WTC11 (cell line): ENCODE results near the gene PMEPA1. TPM values are rescaled to one million over a fixed set of nuclear protein-coding genes. Genes with fewer than 3 reads are reported as not detected.

Experiments
- ATAC-seq: fragments of 200-7000 bp; cut with Tn5 transposase; 2 replicates; pipeline ENCODE4 v1.10.0; 2021; ENCODE audit warnings: mild to moderate bottlenecking, moderate library complexity
- CTCF ChIA-PET: fragments of 300-600 bp; sonication (Branson Sonifier 250); formaldehyde crosslinking; loops from one replicate; lab custom pipeline; 2021; ENCODE audit warnings: antibody characterized with exemption; lab: Charles Lee
- POLR2A ChIA-PET: fragments of 350-600 bp; sonication (Branson Sonifier 250); formaldehyde crosslinking; loops from one replicate; lab custom pipeline; 2021; ENCODE audit warnings: antibody characterized with exemption; lab: Charles Lee
- DNase-seq: peaks from one replicate; pipeline ENCODE4 v3.0.0; 2021; ENCODE audit warnings: low spot score
- H3K27ac Mint-ChIP-seq: 2 replicates; pipeline ENCODE4 v1.8.0; 2021; ENCODE audit warnings: mixed read lengths
- H3K27me3 Mint-ChIP-seq: 2 replicates; pipeline ENCODE4 v1.8.0; 2021; ENCODE audit warnings: low read depth, mild to moderate bottlenecking, moderate library complexity, mixed read lengths
- H3K36me3 Mint-ChIP-seq: 2 replicates; pipeline ENCODE4 v1.8.0; 2021; ENCODE audit warnings: mixed read lengths
- H3K4me1 Mint-ChIP-seq: 2 replicates; pipeline ENCODE4 v1.8.0; 2022; ENCODE audit warnings: mixed read lengths
- H3K4me3 Mint-ChIP-seq: 2 replicates; pipeline ENCODE4 v1.8.0; 2021; ENCODE audit warnings: mild to moderate bottlenecking, moderate library complexity, mixed read lengths
- H3K9me3 Mint-ChIP-seq: 2 replicates; pipeline ENCODE4 v1.8.0; 2021; ENCODE audit warnings: mixed read lengths
- ETV6 ChIP-seq: sonication (generic); formaldehyde crosslinking; IDR thresholded peaks from 2 replicates; pipeline ENCODE4 v1.8.1; 2022; ENCODE audit warnings: mild to moderate bottlenecking, missing genetic modification reagents
- GABPB1 ChIP-seq: sonication (generic); formaldehyde crosslinking; IDR thresholded peaks from 2 replicates; pipeline ENCODE4 v1.8.1; 2023; ENCODE audit warnings: mild to moderate bottlenecking, missing genetic modification reagents
- MYBL2 ChIP-seq: sonication (generic); formaldehyde crosslinking; IDR thresholded peaks from 2 replicates; pipeline ENCODE4 v1.8.1; 2023; ENCODE audit warnings: mild to moderate bottlenecking, moderate library complexity, missing genetic modification reagents
- NFYB ChIP-seq: sonication (generic); formaldehyde crosslinking; conservative IDR thresholded peaks from 2 replicates; pipeline ENCODE4 v1.8.0; 2022; ENCODE audit warnings: low read depth, missing genetic modification reagents
- RORB ChIP-seq: fragments of 250-450 bp; sonication (Bioruptor Pico); IDR thresholded peaks from 2 replicates; pipeline ENCODE4 v1.9.0; 2021; ENCODE audit warnings: mild to moderate bottlenecking
- TCF7 ChIP-seq: sonication (generic); formaldehyde crosslinking; IDR thresholded peaks from 2 replicates; pipeline ENCODE4 v1.8.0; 2022; ENCODE audit warnings: mild to moderate bottlenecking, low read depth, missing genetic modification reagents, moderate library complexity
- TP53 ChIP-seq: sonication (generic); formaldehyde crosslinking; IDR thresholded peaks from 2 replicates; pipeline ENCODE4 v1.8.1; 2023; ENCODE audit warnings: mild to moderate bottlenecking, missing genetic modification reagents
- ZBTB21 ChIP-seq: sonication (generic); formaldehyde crosslinking; IDR thresholded peaks from 2 replicates; pipeline ENCODE4 v1.8.1; 2023; ENCODE audit warnings: mild to moderate bottlenecking, missing genetic modification reagents, borderline replicate concordance
- ZNF263 ChIP-seq: sonication (generic); formaldehyde crosslinking; IDR thresholded peaks from 2 replicates; pipeline ENCODE4 v1.8.1; 2022; ENCODE audit warnings: low read depth, mild to moderate bottlenecking, moderate library complexity, missing genetic modification reagents
- ZNF416 ChIP-seq: fragments of 250-450 bp; sonication (Bioruptor Pico); IDR thresholded peaks from 2 replicates; pipeline ENCODE4 v1.9.0; 2021; ENCODE audit warnings: mild to moderate bottlenecking, inconsistent platforms
- total RNA-seq: library from RNA; stranded (reverse); gene quantifications from 3 replicates; pipeline ENCODE4 v1.2.3, GENCODE V29; 2021
- TF ChIP-seq, protein P1 (sequence below): sonication (generic); formaldehyde crosslinking; IDR thresholded peaks from 2 replicates; pipeline ENCODE4 v1.8.0; 2023; ENCODE audit warnings: missing genetic modification reagents, mild to moderate bottlenecking, borderline replicate concordance
- TF ChIP-seq, protein P2 (sequence below): sonication (generic); formaldehyde crosslinking; IDR thresholded peaks from 2 replicates; pipeline ENCODE4 v1.8.1; 2022; ENCODE audit warnings: missing genetic modification reagents, borderline replicate concordance
- TF ChIP-seq, protein P3 (sequence below): fragments of 250-450 bp; sonication (Bioruptor Pico); IDR thresholded peaks from 2 replicates; pipeline ENCODE4 v1.9.0; 2021; ENCODE audit warnings: moderate library complexity, mild to moderate bottlenecking, inconsistent platforms, borderline replicate concordance
- TF ChIP-seq, protein P4 (sequence below): sonication (generic); formaldehyde crosslinking; IDR thresholded peaks from 2 replicates; pipeline ENCODE4 v1.8.1; 2022; ENCODE audit warnings: mild to moderate bottlenecking, moderate library complexity, missing genetic modification reagents
- TF ChIP-seq, protein P5 (sequence below): sonication (generic); formaldehyde crosslinking; IDR thresholded peaks from 2 replicates; pipeline ENCODE4 v1.8.0; 2023; ENCODE audit warnings: missing genetic modification reagents

PMEPA1 gene
- total RNA-seq, 1 experiment from 2014 or later = 40.6 TPM

DNA sequence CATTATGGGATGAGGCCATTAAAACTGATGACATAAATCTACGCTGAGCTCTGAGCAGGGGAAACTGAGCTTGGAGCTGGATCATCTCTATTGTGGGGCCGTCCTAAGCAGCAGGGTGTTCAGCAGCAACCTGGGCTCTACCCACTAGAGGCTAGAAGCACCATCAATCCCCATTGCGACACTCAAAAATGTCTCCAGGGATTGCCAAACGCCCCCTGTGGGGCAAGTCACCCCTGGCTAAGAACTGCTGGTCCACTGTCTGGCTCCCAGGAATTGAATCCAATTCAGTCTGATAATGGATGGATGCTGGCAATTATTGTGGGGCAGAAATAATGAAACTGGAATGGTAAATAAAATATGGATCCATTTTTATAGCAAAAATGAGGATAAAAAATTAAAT is 38.2 kb downstream of the PMEPA1 start:
- H3K27ac Mint-ChIP-seq = no peak overlapping the region
- no peaks in the 10 kb centered on the region for H3K27me3 Mint-ChIP-seq
- DNase-seq (no peak), ATAC-seq (no peak)
- no peaks in the 10 kb centered on the region; the same call in 1 of the 2 replicates for H3K36me3 Mint-ChIP-seq
- H3K4me3 Mint-ChIP-seq = no peak overlapping the region
- H3K9me3 Mint-ChIP-seq = no peaks in the 10 kb centered on the region
- CTCF ChIA-PET = no interaction called here
- TF ChIP-seq NFYB (CRISPR knock-in tag) (no peak), ZBTB21 (CRISPR knock-in tag) (no peak), GABPB1 (CRISPR knock-in tag) (no peak), ZNF263 (no peak), TP53 (CRISPR knock-in tag) (no peak), TCF7 (CRISPR knock-in tag) (no peak), MYBL2 (CRISPR knock-in tag) (no peak), RORB (CRISPR knock-in tag) (no peak), ETV6 (no peak)
- TF ChIP-seq, protein P1, sequence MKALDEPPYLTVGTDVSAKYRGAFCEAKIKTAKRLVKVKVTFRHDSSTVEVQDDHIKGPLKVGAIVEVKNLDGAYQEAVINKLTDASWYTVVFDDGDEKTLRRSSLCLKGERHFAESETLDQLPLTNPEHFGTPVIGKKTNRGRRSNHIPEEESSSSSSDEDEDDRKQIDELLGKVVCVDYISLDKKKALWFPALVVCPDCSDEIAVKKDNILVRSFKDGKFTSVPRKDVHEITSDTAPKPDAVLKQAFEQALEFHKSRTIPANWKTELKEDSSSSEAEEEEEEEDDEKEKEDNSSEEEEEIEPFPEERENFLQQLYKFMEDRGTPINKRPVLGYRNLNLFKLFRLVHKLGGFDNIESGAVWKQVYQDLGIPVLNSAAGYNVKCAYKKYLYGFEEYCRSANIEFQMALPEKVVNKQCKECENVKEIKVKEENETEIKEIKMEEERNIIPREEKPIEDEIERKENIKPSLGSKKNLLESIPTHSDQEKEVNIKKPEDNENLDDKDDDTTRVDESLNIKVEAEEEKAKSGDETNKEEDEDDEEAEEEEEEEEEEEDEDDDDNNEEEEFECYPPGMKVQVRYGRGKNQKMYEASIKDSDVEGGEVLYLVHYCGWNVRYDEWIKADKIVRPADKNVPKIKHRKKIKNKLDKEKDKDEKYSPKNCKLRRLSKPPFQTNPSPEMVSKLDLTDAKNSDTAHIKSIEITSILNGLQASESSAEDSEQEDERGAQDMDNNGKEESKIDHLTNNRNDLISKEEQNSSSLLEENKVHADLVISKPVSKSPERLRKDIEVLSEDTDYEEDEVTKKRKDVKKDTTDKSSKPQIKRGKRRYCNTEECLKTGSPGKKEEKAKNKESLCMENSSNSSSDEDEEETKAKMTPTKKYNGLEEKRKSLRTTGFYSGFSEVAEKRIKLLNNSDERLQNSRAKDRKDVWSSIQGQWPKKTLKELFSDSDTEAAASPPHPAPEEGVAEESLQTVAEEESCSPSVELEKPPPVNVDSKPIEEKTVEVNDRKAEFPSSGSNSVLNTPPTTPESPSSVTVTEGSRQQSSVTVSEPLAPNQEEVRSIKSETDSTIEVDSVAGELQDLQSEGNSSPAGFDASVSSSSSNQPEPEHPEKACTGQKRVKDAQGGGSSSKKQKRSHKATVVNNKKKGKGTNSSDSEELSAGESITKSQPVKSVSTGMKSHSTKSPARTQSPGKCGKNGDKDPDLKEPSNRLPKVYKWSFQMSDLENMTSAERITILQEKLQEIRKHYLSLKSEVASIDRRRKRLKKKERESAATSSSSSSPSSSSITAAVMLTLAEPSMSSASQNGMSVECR (CRISPR knock-in tag) = no peak
- TF ChIP-seq, protein P2, sequence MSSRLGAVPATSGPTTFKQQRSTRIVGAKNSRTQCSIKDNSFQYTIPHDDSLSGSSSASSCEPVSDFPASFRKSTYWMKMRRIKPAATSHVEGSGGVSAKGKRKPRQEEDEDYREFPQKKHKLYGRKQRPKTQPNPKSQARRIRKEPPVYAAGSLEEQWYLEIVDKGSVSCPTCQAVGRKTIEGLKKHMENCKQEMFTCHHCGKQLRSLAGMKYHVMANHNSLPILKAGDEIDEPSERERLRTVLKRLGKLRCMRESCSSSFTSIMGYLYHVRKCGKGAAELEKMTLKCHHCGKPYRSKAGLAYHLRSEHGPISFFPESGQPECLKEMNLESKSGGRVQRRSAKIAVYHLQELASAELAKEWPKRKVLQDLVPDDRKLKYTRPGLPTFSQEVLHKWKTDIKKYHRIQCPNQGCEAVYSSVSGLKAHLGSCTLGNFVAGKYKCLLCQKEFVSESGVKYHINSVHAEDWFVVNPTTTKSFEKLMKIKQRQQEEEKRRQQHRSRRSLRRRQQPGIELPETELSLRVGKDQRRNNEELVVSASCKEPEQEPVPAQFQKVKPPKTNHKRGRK (CRISPR knock-in tag) = no peak
- TF ChIP-seq, protein P3, sequence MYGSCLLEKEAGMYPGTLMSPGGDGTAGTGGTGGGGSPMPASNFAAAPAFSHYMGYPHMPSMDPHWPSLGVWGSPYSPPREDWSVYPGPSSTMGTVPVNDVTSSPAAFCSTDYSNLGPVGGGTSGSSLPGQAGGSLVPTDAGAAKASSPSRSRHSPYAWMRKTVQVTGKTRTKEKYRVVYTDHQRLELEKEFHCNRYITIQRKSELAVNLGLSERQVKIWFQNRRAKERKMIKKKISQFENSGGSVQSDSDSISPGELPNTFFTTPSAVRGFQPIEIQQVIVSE = no peak
- TF ChIP-seq, protein P4, sequence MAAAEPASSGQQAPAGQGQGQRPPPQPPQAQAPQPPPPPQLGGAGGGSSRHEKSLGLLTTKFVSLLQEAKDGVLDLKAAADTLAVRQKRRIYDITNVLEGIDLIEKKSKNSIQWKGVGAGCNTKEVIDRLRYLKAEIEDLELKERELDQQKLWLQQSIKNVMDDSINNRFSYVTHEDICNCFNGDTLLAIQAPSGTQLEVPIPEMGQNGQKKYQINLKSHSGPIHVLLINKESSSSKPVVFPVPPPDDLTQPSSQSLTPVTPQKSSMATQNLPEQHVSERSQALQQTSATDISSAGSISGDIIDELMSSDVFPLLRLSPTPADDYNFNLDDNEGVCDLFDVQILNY = no peak
- POLR2A ChIA-PET = interaction anchor here (0.6 kb wide), 2 partner anchors 121 to 295 kb away, joined by 3 to 4 read pairs; no protein-coding TSS in a partner anchor
- H3K4me1 Mint-ChIP-seq = peaks cover 73% of the 10 kb centered on the region

DNA sequence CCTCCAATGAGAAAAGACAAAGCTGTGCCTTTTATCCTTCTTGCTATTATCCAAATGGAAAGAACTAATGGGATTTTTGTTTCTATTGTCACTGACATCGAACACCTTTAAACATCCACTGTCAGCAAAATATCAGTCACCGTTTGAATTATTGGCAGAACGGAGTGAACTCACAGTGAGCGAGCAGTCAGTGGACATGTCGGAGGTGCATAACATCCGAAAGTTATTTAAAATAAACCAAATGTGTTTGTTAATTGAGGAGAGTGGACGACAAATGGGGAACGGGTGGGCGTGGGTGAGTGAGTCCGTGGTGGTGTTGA is 38.8 kb downstream of the PMEPA1 start:
- Mint-ChIP-seq H3K36me3 (no peaks in the 10 kb centered on the region; the same call in none of the 2 replicates), H3K27me3 (no peaks in the 10 kb centered on the region), H3K4me3 (no peak overlapping the region), H3K4me1 (peaks cover 73% of the 10 kb centered on the region), H3K27ac (no peak overlapping the region), H3K9me3 (no peaks in the 10 kb centered on the region)
- no peak for TF ChIP-seq ZNF416
- TF ChIP-seq, protein P5, sequence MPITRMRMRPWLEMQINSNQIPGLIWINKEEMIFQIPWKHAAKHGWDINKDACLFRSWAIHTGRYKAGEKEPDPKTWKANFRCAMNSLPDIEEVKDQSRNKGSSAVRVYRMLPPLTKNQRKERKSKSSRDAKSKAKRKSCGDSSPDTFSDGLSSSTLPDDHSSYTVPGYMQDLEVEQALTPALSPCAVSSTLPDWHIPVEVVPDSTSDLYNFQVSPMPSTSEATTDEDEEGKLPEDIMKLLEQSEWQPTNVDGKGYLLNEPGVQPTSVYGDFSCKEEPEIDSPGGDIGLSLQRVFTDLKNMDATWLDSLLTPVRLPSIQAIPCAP (CRISPR knock-in tag) = no peak
- DNase-seq = no peak
- ChIA-PET POLR2A (no interaction called here), CTCF (no interaction called here)
- no peak for ATAC-seq
